ENCODE measurements around the gene TMEM174.

Gene TMEM174

GRCh38 chr5:73170522-73170921, 2.5 kb upstream of the TMEM174 start:
- no peak overlapping the region for H2AFZ ChIP-seq (ENCODE audit: low read depth, low read length)
- no peaks in the 10 kb centered on the region for H3K9me3 ChIP-seq (ENCODE audit: insufficient read depth, low read length, severe bottlenecking)
- TF ChIP-seq CTCF (IDR thresholded peaks at IDR 0.05; ENCODE audit: borderline replicate concordance, extremely low read depth, low read length, poor library complexity, severe bottlenecking), result peak; percentile 61
- TF ChIP-seq EZH2 (IDR thresholded peaks at IDR 0.05; ENCODE audit: borderline replicate concordance, low read depth, low read length, severe bottlenecking), result no peak
- no peak overlapping the region for H3K4me2 ChIP-seq (ENCODE audit: insufficient read depth, low read length)
- no peaks in the 10 kb centered on the region for H3K79me2 ChIP-seq (ENCODE audit: insufficient read depth, low read length)
- H3K4me3 ChIP-seq (ENCODE audit: low read depth in 1 of 2, low read length in 2 of 2), result no peak overlapping the region
- ATAC-seq (ENCODE audit: insufficient read depth, low read depth) (peak; percentile 29; the same call in 1 of the 3 replicates), DNase-seq (peak; percentile 13)
- peaks cover 17% of the 10 kb centered on the region for H3K27me3 ChIP-seq (ENCODE audit: insufficient read depth, low read length, poor library complexity)
- H3K9ac ChIP-seq (ENCODE audit: low read depth, low read length), result no peak overlapping the region
- no peaks in the 10 kb centered on the region for H3K4me1 ChIP-seq (ENCODE audit: insufficient read depth, low read length)
- no peaks in the 10 kb centered on the region for H3K36me3 ChIP-seq (ENCODE audit: insufficient read depth, low read length)
- H4K20me1 ChIP-seq (ENCODE audit: insufficient read depth, low read length), result no peaks in the 10 kb centered on the region
- no peak overlapping the region for H3K27ac ChIP-seq (ENCODE audit: low read length)

- no peaks in the 10 kb centered on the region for H3K36me3 ChIP-seq (ENCODE audit: insufficient read depth, low read length)
- no peak for DNase-seq
- no peak overlapping the region for H3K4me2 ChIP-seq (ENCODE audit: insufficient read depth, low read length)
- H3K9ac ChIP-seq (ENCODE audit: low read depth, low read length), result no peak overlapping the region
- H3K27ac ChIP-seq (ENCODE audit: low read length), result no peak overlapping the region
- no peak overlapping the region for H3K4me3 ChIP-seq (ENCODE audit: low read depth in 1 of 2, low read length in 2 of 2)
- no peak for TF ChIP-seq CTCF (IDR thresholded peaks at IDR 0.05; ENCODE audit: borderline replicate concordance, extremely low read depth, low read length, poor library complexity, severe bottlenecking)
- TF ChIP-seq EZH2 (IDR thresholded peaks at IDR 0.05; ENCODE audit: borderline replicate concordance, low read depth, low read length, severe bottlenecking), result no peak
- no peaks in the 10 kb centered on the region for H3K4me1 ChIP-seq (ENCODE audit: insufficient read depth, low read length)
- H3K79me2 ChIP-seq (ENCODE audit: insufficient read depth, low read length), result no peaks in the 10 kb centered on the region
- no peak for ATAC-seq (ENCODE audit: insufficient read depth, low read depth)
- no peaks in the 10 kb centered on the region for H4K20me1 ChIP-seq (ENCODE audit: insufficient read depth, low read length)
- no peak overlapping the region for H2AFZ ChIP-seq (ENCODE audit: low read depth, low read length)
- H3K9me3 ChIP-seq (ENCODE audit: insufficient read depth, low read length, severe bottlenecking), result no peaks in the 10 kb centered on the region
- peaks cover 17% of the 10 kb centered on the region for H3K27me3 ChIP-seq (ENCODE audit: insufficient read depth, low read length, poor library complexity)
These were observed 1.5 kb upstream of the TMEM174 start for GRCh38 chr5:73171495-73171894.

GRCh38 chr5:73174100-73174815, 1.3 kb downstream of the TMEM174 start:
- no peaks in the 10 kb centered on the region for H3K36me3 ChIP-seq (ENCODE audit: insufficient read depth, low read length)
- no peaks in the 10 kb centered on the region for H3K9me3 ChIP-seq (ENCODE audit: insufficient read depth, low read length, severe bottlenecking)
- no peak overlapping the region for H3K4me3 ChIP-seq (ENCODE audit: low read depth in 1 of 2, low read length in 2 of 2)
- H3K27ac ChIP-seq (ENCODE audit: low read length), result no peak overlapping the region
- no peaks in the 10 kb centered on the region for H3K4me1 ChIP-seq (ENCODE audit: insufficient read depth, low read length)
- no peak for TF ChIP-seq EZH2 (IDR thresholded peaks at IDR 0.05; ENCODE audit: borderline replicate concordance, low read depth, low read length, severe bottlenecking)
- TF ChIP-seq CTCF (IDR thresholded peaks at IDR 0.05; ENCODE audit: borderline replicate concordance, extremely low read depth, low read length, poor library complexity, severe bottlenecking), result no peak
- no peaks in the 10 kb centered on the region for H3K79me2 ChIP-seq (ENCODE audit: insufficient read depth, low read length)
- H2AFZ ChIP-seq (ENCODE audit: low read depth, low read length), result no peak overlapping the region
- peaks cover 17% of the 10 kb centered on the region for H3K27me3 ChIP-seq (ENCODE audit: insufficient read depth, low read length, poor library complexity)
- H3K9ac ChIP-seq (ENCODE audit: low read depth, low read length), result no peak overlapping the region
- no peaks in the 10 kb centered on the region for H4K20me1 ChIP-seq (ENCODE audit: insufficient read depth, low read length)
- no peak overlapping the region for H3K4me2 ChIP-seq (ENCODE audit: insufficient read depth, low read length)
- ATAC-seq (ENCODE audit: insufficient read depth, low read depth) (no peak), DNase-seq (no peak)

All from DND-41 (cell line).